Neural progenitor cell (in vitro differentiated cells): ENCODE measurements around the gene CHST15. TPM values are rescaled to one million over a fixed set of nuclear protein-coding genes. Genes with fewer than 3 reads are reported as not detected.

Source experiments
- DNase-seq: peaks from one replicate; pipeline ENCODE4 v3.0.0-alpha.2; 2016; ENCODE audit warnings: low spot score
- H2AFZ ChIP-seq: fragments of 200-600 bp; sonication (generic); replicated peaks from 2 replicates; pipeline ENCODE4 v1.6.1; 2016; ENCODE audit warnings: antibody characterized with exemption
- H3F3A ChIP-seq: fragments of 200-600 bp; sonication (generic); 2 replicates; pipeline ENCODE4 v1.6.1; 2016; ENCODE audit warnings: antibody characterized with exemption, low read depth
- H3K27ac ChIP-seq: fragments of 200-600 bp; sonication (generic); 2 replicates; pipeline ENCODE4 v1.5.1; 2016; ENCODE audit warnings: mild to moderate bottlenecking
- H3K27me3 ChIP-seq: fragments of 200-600 bp; sonication (generic); 2 replicates; pipeline ENCODE4 v1.6.1; 2016; ENCODE audit warnings: mild to moderate bottlenecking, moderate library complexity
- H3K36me3 ChIP-seq: fragments of 200-600 bp; sonication (generic); 2 replicates; pipeline ENCODE4 v1.5.1; 2016
- H3K4me1 ChIP-seq: fragments of 200-600 bp; sonication (generic); 2 replicates; pipeline ENCODE4 v1.6.1; 2016; ENCODE audit warnings: mixed run types
- H3K4me2 ChIP-seq: fragments of 200-600 bp; sonication (generic); 2 replicates; pipeline ENCODE4 v1.6.1; 2016
- H3K4me3 ChIP-seq: fragments of 200-600 bp; sonication (generic); 2 replicates; pipeline ENCODE4 v1.5.1; 2016
- H3K79me2 ChIP-seq: fragments of 200-600 bp; sonication (generic); 2 replicates; pipeline ENCODE4 v1.6.1; 2016; ENCODE audit warnings: low read depth
- H3K9ac ChIP-seq: fragments of 200-600 bp; sonication (generic); 2 replicates; pipeline ENCODE4 v1.6.1; 2016
- H3K9me3 ChIP-seq: fragments of 200-600 bp; sonication (generic); 2 replicates; pipeline ENCODE4 v1.5.1; 2016; ENCODE audit warnings: low read depth
- H4K20me1 ChIP-seq: fragments of 200-600 bp; sonication (generic); 2 replicates; pipeline ENCODE4 v1.6.1; 2016; ENCODE audit warnings: low read depth
- H3K27ac Mint-ChIP-seq: 3 replicates; pipeline ENCODE4 v1.8.0; 2021; ENCODE audit warnings: mixed read lengths
- H3K27me3 Mint-ChIP-seq: 2 replicates; pipeline ENCODE4 v1.8.0; 2022; ENCODE audit warnings: low read depth, mild to moderate bottlenecking, inconsistent platforms, moderate library complexity, mixed read lengths; ENCODE audit not compliant: insufficient read depth
- H3K36me3 Mint-ChIP-seq: 3 replicates; pipeline ENCODE4 v1.8.0; 2021; ENCODE audit warnings: mixed read lengths
- H3K4me1 Mint-ChIP-seq: 3 replicates; pipeline ENCODE4 v1.8.0; 2021; ENCODE audit warnings: mixed read lengths
- H3K4me3 Mint-ChIP-seq: 3 replicates; pipeline ENCODE4 v1.8.0; 2021; ENCODE audit warnings: mild to moderate bottlenecking, moderate library complexity, mixed read lengths
- H3K9me3 Mint-ChIP-seq: 3 replicates; pipeline ENCODE4 v1.8.0; 2020; ENCODE audit warnings: mixed read lengths
- CTCF ChIP-seq: fragments of 200-600 bp; sonication (generic); IDR thresholded peaks from 2 replicates; pipeline ENCODE4 v1.5.1; 2017; ENCODE audit warnings: antibody characterized with exemption, mild to moderate bottlenecking
- EZH2 ChIP-seq: fragments of 200-600 bp; sonication (generic); IDR thresholded peaks from 2 replicates; pipeline ENCODE4 v1.6.1; 2017; ENCODE audit warnings: antibody characterized with exemption, mild to moderate bottlenecking, moderate library complexity
- EZH2phosphoT487 ChIP-seq: fragments of 200-600 bp; sonication (generic); IDR thresholded peaks from 2 replicates; pipeline ENCODE4 v1.6.1; 2017; ENCODE audit warnings: antibody characterized with exemption
- total RNA-seq: library from RNA; depleted of rRNA; stranded (reverse); fragments of >200 nt; gene quantifications from 2 replicates; pipeline ENCODE4 v1.2.3, GENCODE V29; 2015; ENCODE audit warnings: low replicate concordance

CHST15 gene
- total RNA-seq, 1 donor from 2014 or later = 0.54 TPM

- H4K20me1 ChIP-seq = no peaks in the 10 kb centered on the region
- no peak overlapping the region for H3K27ac ChIP-seq
- TF ChIP-seq CTCF (no peak), EZH2phosphoT487 (no peak), EZH2 (no peak)
- no peak overlapping the region for H3K9ac ChIP-seq
- Mint-ChIP-seq H3K9me3 (peaks cover 7% of the 10 kb centered on the region), H3K4me1 (peaks cover 14% of the 10 kb centered on the region), H3K27ac (no peak overlapping the region), H3K27me3 (no peaks in the 10 kb centered on the region), H3K4me3 (no peak overlapping the region), H3K36me3 (no peaks in the 10 kb centered on the region)
- H3F3A ChIP-seq = no peaks in the 10 kb centered on the region
- H3K4me2 ChIP-seq = no peak overlapping the region
- DNase-seq = no peak
- no peak overlapping the region for H2AFZ ChIP-seq
- H3K36me3 ChIP-seq = no peaks in the 10 kb centered on the region
- no peak overlapping the region for H3K4me3 ChIP-seq
- H3K79me2 ChIP-seq = no peaks in the 10 kb centered on the region
- no peaks in the 10 kb centered on the region for H3K9me3 ChIP-seq
- H3K27me3 ChIP-seq = no peaks in the 10 kb centered on the region
- H3K4me1 ChIP-seq = no peaks in the 10 kb centered on the region
Observed at GRCh38 chr10:124138883-124139348, 45.5 kb upstream of the CHST15 start.

GRCh38 chr10:124138195-124138882 is 44.9 kb upstream of the CHST15 start:
- Histone ChIP-seq H3K4me3 (no peak overlapping the region), H3K79me2 (no peaks in the 10 kb centered on the region), H3K27me3 (no peaks in the 10 kb centered on the region), H3K9ac (no peak overlapping the region), H3K4me1 (no peaks in the 10 kb centered on the region), H3K4me2 (no peak overlapping the region), H3K9me3 (no peaks in the 10 kb centered on the region), H3K36me3 (no peaks in the 10 kb centered on the region), H4K20me1 (no peaks in the 10 kb centered on the region), H3F3A (no peaks in the 10 kb centered on the region), H3K27ac (no peak overlapping the region), H2AFZ (no peak overlapping the region)
- peaks cover 7% of the 10 kb centered on the region for H3K9me3 Mint-ChIP-seq
- no peaks in the 10 kb centered on the region for H3K36me3 Mint-ChIP-seq
- no peak for DNase-seq
- peaks cover 14% of the 10 kb centered on the region for H3K4me1 Mint-ChIP-seq
- no peak overlapping the region for H3K4me3 Mint-ChIP-seq
- TF ChIP-seq EZH2phosphoT487 (no peak), CTCF (no peak), EZH2 (no peak)
- H3K27me3 Mint-ChIP-seq = peaks cover 1% of the 10 kb centered on the region
- no peak overlapping the region for H3K27ac Mint-ChIP-seq

GRCh38 chr10:124134251-124134893 is 41.0 kb upstream of the CHST15 start:
- no peak overlapping the region for H3K4me3 ChIP-seq
- no peaks in the 10 kb centered on the region for H3F3A ChIP-seq

GRCh38 chr10:124132876-124133275 is 39.5 kb upstream of the CHST15 start:
- no peak for DNase-seq
- Histone ChIP-seq H3F3A (no peaks in the 10 kb centered on the region), H3K9me3 (no peaks in the 10 kb centered on the region), H3K27me3 (no peaks in the 10 kb centered on the region), H3K27ac (no peak overlapping the region), H3K79me2 (no peaks in the 10 kb centered on the region), H3K4me2 (no peak overlapping the region), H4K20me1 (no peaks in the 10 kb centered on the region), H3K9ac (no peak overlapping the region), H3K4me3 (no peak overlapping the region), H3K36me3 (no peaks in the 10 kb centered on the region), H2AFZ (no peak overlapping the region), H3K4me1 (peaks cover 9% of the 10 kb centered on the region)
- Mint-ChIP-seq H3K36me3 (no peaks in the 10 kb centered on the region), H3K4me3 (no peak overlapping the region), H3K27ac (no peak overlapping the region), H3K9me3 (no peaks in the 10 kb centered on the region), H3K4me1 (peaks cover 18% of the 10 kb centered on the region), H3K27me3 (peaks cover 5% of the 10 kb centered on the region)
- TF ChIP-seq EZH2 = no peak

More at GRCh38 chr10:124134251-124134893, 41.0 kb upstream of the CHST15 start:
- DNase-seq = no peak
- H3K79me2 ChIP-seq = no peaks in the 10 kb centered on the region
- peaks cover 9% of the 10 kb centered on the region for H3K4me1 ChIP-seq
- Mint-ChIP-seq H3K27me3 (peaks cover 5% of the 10 kb centered on the region), H3K4me1 (peaks cover 29% of the 10 kb centered on the region), H3K9me3 (peaks cover 3% of the 10 kb centered on the region), H3K36me3 (no peaks in the 10 kb centered on the region), H3K4me3 (no peak overlapping the region), H3K27ac (no peak overlapping the region)
- TF ChIP-seq EZH2phosphoT487 = no peak
- TF ChIP-seq EZH2 = no peak
- H3K27me3 ChIP-seq = no peaks in the 10 kb centered on the region
- H3K9ac ChIP-seq = no peak overlapping the region
- no peaks in the 10 kb centered on the region for H3K36me3 ChIP-seq
- H3K4me2 ChIP-seq = no peak overlapping the region
- H3K9me3 ChIP-seq = no peaks in the 10 kb centered on the region
- H4K20me1 ChIP-seq = no peaks in the 10 kb centered on the region
- H3K27ac ChIP-seq = no peak overlapping the region
- H2AFZ ChIP-seq = no peak overlapping the region
